ENCODE results near the gene ZNF280B. TPM values are rescaled to one million over a fixed set of nuclear protein-coding genes. Genes with fewer than 3 reads are reported as not detected.

ZNF280B gene
- total RNA-seq, 1 experiment from 2014 or later, result 5.5 TPM

DNA sequence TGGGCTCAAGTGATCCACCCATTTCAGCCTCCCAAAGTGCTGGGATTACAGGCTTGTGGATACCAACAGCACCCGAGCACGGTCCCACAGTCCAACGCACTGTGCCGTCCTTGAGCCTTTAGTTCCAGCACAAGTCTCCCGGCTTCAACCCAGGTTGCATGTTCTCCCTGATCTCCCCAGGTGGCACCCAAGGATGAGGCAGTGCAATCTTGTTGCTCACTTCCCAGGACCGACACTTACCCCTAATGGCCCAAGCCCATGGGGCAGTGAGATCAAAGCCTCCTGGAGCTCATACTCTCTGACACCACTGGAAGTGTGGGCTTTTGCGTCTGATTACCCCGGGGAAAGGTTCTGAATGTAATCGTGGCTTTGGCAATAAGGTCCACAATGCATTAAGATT, 47.1 kb upstream of the ZNF280B start:
- CTCF ChIA-PET, result interaction anchor here (0.9 kb wide), 1 partner anchor 21 kb away, joined by 4 read pairs; no protein-coding TSS in a partner anchor
- no TSS peak for BruUV-seq (replicated peaks)

More for the DNA sequence above, 47.1 kb upstream of the ZNF280B start:
- Histone ChIP-seq H3K36me3 (ENCODE audit: control insufficient read depth in 1 of 2, insufficient read depth in 2 of 2, low read length in 2 of 2) (0 out of 4 replicates have a peak, but pooled peaks cover 0 to 3% of the 10 kb centered on the region in 2 experiments), H3K4me3 (replicated peaks in 1 of 2; ENCODE audit: low read depth in 1 of 2, low read length in 2 of 2) (no peak overlapping the region), H3K9me3 (ENCODE audit: control insufficient read depth in 1 of 2, insufficient read depth in 1 of 2, low read depth in 1 of 2, low read length in 2 of 2) (no peaks in the 10 kb centered on the region), H3K9ac (ENCODE audit: low read length) (no peak overlapping the region), H3K27ac (ENCODE audit: low read depth, low read length) (no peak overlapping the region), H3K4me1 (ENCODE audit: control insufficient read depth in 1 of 2, insufficient read depth in 2 of 2, low read length in 2 of 2) (peaks cover 0 to 11% of the 10 kb centered on the region in 2 experiments; a peak in 2 of 4 replicates), H3K27me3 (ENCODE audit: insufficient read depth, low read length) (no peaks in the 10 kb centered on the region), H3K79me2 (ENCODE audit: insufficient read depth, low read length) (no peaks in the 10 kb centered on the region), H3K4me2 (ENCODE audit: low read length) (no peak overlapping the region), H2AFZ (ENCODE audit: low read depth, low read length, poor library complexity, severe bottlenecking) (no peak overlapping the region), H3K9me2 (ENCODE audit: insufficient read depth) (no peaks in the 10 kb centered on the region), H4K20me1 (ENCODE audit: insufficient read depth) (no peaks in the 10 kb centered on the region)
- no peak for DNase-seq (ENCODE audit: low read depth, low spot score)
- TF ChIP-seq CTCF (IDR thresholded peaks at IDR 0.05 in 2 of 3, conservative IDR thresholded peaks at IDR 0.05 in 1 of 3; ENCODE audit: borderline replicate concordance in 1 of 3, insufficient read depth in 1 of 3, low read depth in 2 of 3, low read length in 2 of 3) (no peak), SP1 (IDR thresholded peaks at IDR 0.05; ENCODE audit: low read depth) (no peak), FOSL1 (IDR thresholded peaks at IDR 0.05; ENCODE audit: low read depth) (no peak), POLR2A (IDR thresholded peaks at IDR 0.05; ENCODE audit: borderline replicate concordance, extremely low read depth, insufficient read depth, insufficient read length) (no peak), ELF1 (IDR thresholded peaks at IDR 0.05; ENCODE audit: borderline replicate concordance, low read depth) (no peak), EZH2 (IDR thresholded peaks at IDR 0.05) (no peak), JUND (IDR thresholded peaks at IDR 0.05) (no peak), POLR2AphosphoS5 (IDR thresholded peaks at IDR 0.05; ENCODE audit: low read depth, low read length) (no peak), EGR1 (IDR thresholded peaks at IDR 0.05; ENCODE audit: low read depth) (no peak), CBX3 (IDR thresholded peaks at IDR 0.05; ENCODE audit: low read depth) (no peak), SIN3A (IDR thresholded peaks at IDR 0.05; ENCODE audit: low read depth) (no peak), TCF7L2 (IDR thresholded peaks at IDR 0.05; ENCODE audit: borderline replicate concordance, extremely low read depth, insufficient read depth, insufficient read length) (no peak), ZFX (IDR thresholded peaks at IDR 0.05) (no peak), EZH2phosphoT487 (IDR thresholded peaks at IDR 0.05; ENCODE audit: borderline replicate concordance) (no peak), ZNF274 (IDR thresholded peaks at IDR 0.05; ENCODE audit: low read depth, low read length) (no peak), SRF (IDR thresholded peaks at IDR 0.05; ENCODE audit: low read depth) (no peak)
- TF ChIP-seq, protein P1, sequence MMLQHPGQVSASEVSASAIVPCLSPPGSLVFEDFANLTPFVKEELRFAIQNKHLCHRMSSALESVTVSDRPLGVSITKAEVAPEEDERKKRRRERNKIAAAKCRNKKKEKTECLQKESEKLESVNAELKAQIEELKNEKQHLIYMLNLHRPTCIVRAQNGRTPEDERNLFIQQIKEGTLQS (IDR thresholded peaks at IDR 0.05), result no peak
- TF ChIP-seq, protein P2, sequence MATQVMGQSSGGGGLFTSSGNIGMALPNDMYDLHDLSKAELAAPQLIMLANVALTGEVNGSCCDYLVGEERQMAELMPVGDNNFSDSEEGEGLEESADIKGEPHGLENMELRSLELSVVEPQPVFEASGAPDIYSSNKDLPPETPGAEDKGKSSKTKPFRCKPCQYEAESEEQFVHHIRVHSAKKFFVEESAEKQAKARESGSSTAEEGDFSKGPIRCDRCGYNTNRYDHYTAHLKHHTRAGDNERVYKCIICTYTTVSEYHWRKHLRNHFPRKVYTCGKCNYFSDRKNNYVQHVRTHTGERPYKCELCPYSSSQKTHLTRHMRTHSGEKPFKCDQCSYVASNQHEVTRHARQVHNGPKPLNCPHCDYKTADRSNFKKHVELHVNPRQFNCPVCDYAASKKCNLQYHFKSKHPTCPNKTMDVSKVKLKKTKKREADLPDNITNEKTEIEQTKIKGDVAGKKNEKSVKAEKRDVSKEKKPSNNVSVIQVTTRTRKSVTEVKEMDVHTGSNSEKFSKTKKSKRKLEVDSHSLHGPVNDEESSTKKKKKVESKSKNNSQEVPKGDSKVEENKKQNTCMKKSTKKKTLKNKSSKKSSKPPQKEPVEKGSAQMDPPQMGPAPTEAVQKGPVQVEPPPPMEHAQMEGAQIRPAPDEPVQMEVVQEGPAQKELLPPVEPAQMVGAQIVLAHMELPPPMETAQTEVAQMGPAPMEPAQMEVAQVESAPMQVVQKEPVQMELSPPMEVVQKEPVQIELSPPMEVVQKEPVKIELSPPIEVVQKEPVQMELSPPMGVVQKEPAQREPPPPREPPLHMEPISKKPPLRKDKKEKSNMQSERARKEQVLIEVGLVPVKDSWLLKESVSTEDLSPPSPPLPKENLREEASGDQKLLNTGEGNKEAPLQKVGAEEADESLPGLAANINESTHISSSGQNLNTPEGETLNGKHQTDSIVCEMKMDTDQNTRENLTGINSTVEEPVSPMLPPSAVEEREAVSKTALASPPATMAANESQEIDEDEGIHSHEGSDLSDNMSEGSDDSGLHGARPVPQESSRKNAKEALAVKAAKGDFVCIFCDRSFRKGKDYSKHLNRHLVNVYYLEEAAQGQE (IDR thresholded peaks at IDR 0.05; ENCODE audit: low read depth), result no peak
- RAD21 ChIA-PET (ENCODE audit: low non-redundant PET in 1 of 2, low total read pairs in 2 of 2, uncharacterized antibody in 2 of 2, unreplicated experiment in 2 of 2), result no interaction called here
- no peak for ATAC-seq
- intact Hi-C loops (cut with micrococcal nuclease), result no loop called here
- POLR2A ChIA-PET, result no interaction called here

Measured in HCT116 (cell line).